Neural cell (in vitro differentiated cells): ENCODE data around the gene PRKG1. TPM values are rescaled to one million over a fixed set of nuclear protein-coding genes. Genes with fewer than 3 reads are reported as not detected.

Experiments
- H2AFZ ChIP-seq: fragments of 200-600, 300-800 bp; sonication (generic), shearing (Covaris generic); 2 replicates; pipeline ENCODE4 v1.6.0; 2014; ENCODE audit warnings: low read depth, mild to moderate bottlenecking, antibody characterized with exemption, low read length, moderate library complexity
- H3F3A ChIP-seq: fragments of 200-600 bp; shearing (Covaris generic); 2 replicates; pipeline ENCODE4 v1.6.1; 2016; ENCODE audit warnings: mild to moderate bottlenecking, moderate library complexity, mixed read lengths, antibody characterized with exemption, low read length; ENCODE audit not compliant: insufficient read depth, poor library complexity, severe bottlenecking
- H3K27ac ChIP-seq: fragments of 200-600, 300-800 bp; sonication (generic), shearing (Covaris generic); 2 replicates; pipeline ENCODE4 v1.5.1; 2014; ENCODE audit warnings: mild to moderate bottlenecking, low read length, moderate library complexity
- H3K27me3 ChIP-seq: fragments of 300-800, 200-600 bp; sonication (generic), shearing (Covaris generic); 2 replicates; pipeline ENCODE4 v1.6.0; 2014; ENCODE audit warnings: mild to moderate bottlenecking, low read depth, low read length, moderate library complexity; ENCODE audit not compliant: insufficient read depth
- H3K36me3 ChIP-seq: fragments of 300-800, 200-600 bp; sonication (generic), shearing (Covaris generic); 2 replicates; pipeline ENCODE4 v1.5.1; 2014; ENCODE audit warnings: mild to moderate bottlenecking, antibody characterized with exemption, low read length, moderate library complexity; ENCODE audit not compliant: insufficient read depth
- H3K4me2 ChIP-seq: fragments of 300-800, 200-600 bp; sonication (generic), shearing (Covaris generic); 2 replicates; pipeline ENCODE4 v1.6.0; 2014; ENCODE audit warnings: mild to moderate bottlenecking, low read length
- H3K4me3 ChIP-seq: fragments of 300-800, 200-600 bp; sonication (generic), shearing (Covaris generic); 2 replicates; pipeline ENCODE4 v1.5.1; 2014; ENCODE audit warnings: mild to moderate bottlenecking, low read length, moderate library complexity
- H3K79me2 ChIP-seq: fragments of 200-600 bp; shearing (Covaris generic); replicated peaks from 2 replicates; pipeline ENCODE4 v1.6.0; 2014; ENCODE audit warnings: mild to moderate bottlenecking, low read length, moderate library complexity; ENCODE audit not compliant: insufficient read depth
- H3K9ac ChIP-seq: fragments of 300-800, 200-600 bp; sonication (generic), shearing (Covaris generic); 2 replicates; pipeline ENCODE4 v1.6.1; 2016; ENCODE audit warnings: mild to moderate bottlenecking, low read length, mixed read lengths
- H3K9me2 ChIP-seq: fragments of 200-600 bp; shearing (Covaris generic); 2 replicates; pipeline ENCODE4 v1.6.1; 2016; ENCODE audit warnings: mild to moderate bottlenecking, low read length, mixed read lengths; ENCODE audit not compliant: insufficient read depth
- H3K9me3 ChIP-seq: fragments of 200-600, 300-800 bp; sonication (generic), shearing (Covaris generic); 2 replicates; pipeline ENCODE4 v1.6.1; 2016; ENCODE audit warnings: mild to moderate bottlenecking, mixed run types, low read length, moderate library complexity, mixed read lengths
- H4K20me1 ChIP-seq: fragments of 200-600 bp; shearing (Covaris generic); 2 replicates; pipeline ENCODE4 v1.6.1; 2016; ENCODE audit warnings: mild to moderate bottlenecking, mixed run types; ENCODE audit not compliant: insufficient read depth
- CTCF ChIP-seq: fragments of 450-650 bp; IDR thresholded peaks from 2 replicates; pipeline ENCODE4 v1.5.1; 2014; ENCODE audit warnings: antibody characterized with exemption, mild to moderate bottlenecking, moderate library complexity; ENCODE audit not compliant: poor library complexity, severe bottlenecking
- EP300 ChIP-seq: fragments of 450-650 bp; conservative IDR thresholded peaks from 2 replicates; pipeline ENCODE4 v1.6.1; 2014; ENCODE audit warnings: antibody characterized with exemption, mild to moderate bottlenecking, moderate library complexity; ENCODE audit not compliant: poor library complexity, severe bottlenecking
- EZH2 ChIP-seq: fragments of 200-600, 300-800 bp; shearing (Covaris generic), sonication (generic); IDR thresholded peaks from 2 replicates; pipeline ENCODE4 v1.6.1; 2014; ENCODE audit warnings: antibody characterized with exemption, low read length, borderline replicate concordance, mild to moderate bottlenecking; ENCODE audit not compliant: insufficient read depth, poor library complexity, severe bottlenecking
- MXI1 ChIP-seq: fragments of 450-650 bp; conservative IDR thresholded peaks from 2 replicates; pipeline ENCODE4 v1.6.1; 2014; ENCODE audit warnings: antibody characterized with exemption, mild to moderate bottlenecking; ENCODE audit not compliant: poor library complexity, severe bottlenecking
- POLR2AphosphoS5 ChIP-seq: IDR thresholded peaks from 2 replicates; pipeline ENCODE4 v1.6.1; 2012
- RAD21 ChIP-seq: fragments of 450-650 bp; conservative IDR thresholded peaks from 2 replicates; pipeline ENCODE4 v1.6.1; 2014; ENCODE audit warnings: antibody characterized with exemption, mild to moderate bottlenecking, moderate library complexity
- SMC3 ChIP-seq: fragments of 450-650 bp; conservative IDR thresholded peaks from 2 replicates; pipeline ENCODE4 v1.6.1; 2014; ENCODE audit warnings: antibody characterized with exemption, mild to moderate bottlenecking, moderate library complexity; ENCODE audit not compliant: poor library complexity
- TAF1 ChIP-seq: IDR thresholded peaks from 2 replicates; pipeline ENCODE4 v1.6.1; 2012; ENCODE audit warnings: low read depth
- polyA plus RNA-seq: library from polyadenylated mRNA; depleted of rRNA; stranded (reverse); fragments of >200 nt; gene quantifications from 2 replicates; pipeline ENCODE4 v1.2.3, GENCODE V29; 2014
- TF ChIP-seq, protein P1 (sequence below): IDR thresholded peaks from 2 replicates; pipeline ENCODE4 v1.6.1; 2012; ENCODE audit warnings: borderline replicate concordance

Gene PRKG1
- polyA plus RNA-seq, 1 donor from 2014 or later = 2.2 TPM

DNA sequence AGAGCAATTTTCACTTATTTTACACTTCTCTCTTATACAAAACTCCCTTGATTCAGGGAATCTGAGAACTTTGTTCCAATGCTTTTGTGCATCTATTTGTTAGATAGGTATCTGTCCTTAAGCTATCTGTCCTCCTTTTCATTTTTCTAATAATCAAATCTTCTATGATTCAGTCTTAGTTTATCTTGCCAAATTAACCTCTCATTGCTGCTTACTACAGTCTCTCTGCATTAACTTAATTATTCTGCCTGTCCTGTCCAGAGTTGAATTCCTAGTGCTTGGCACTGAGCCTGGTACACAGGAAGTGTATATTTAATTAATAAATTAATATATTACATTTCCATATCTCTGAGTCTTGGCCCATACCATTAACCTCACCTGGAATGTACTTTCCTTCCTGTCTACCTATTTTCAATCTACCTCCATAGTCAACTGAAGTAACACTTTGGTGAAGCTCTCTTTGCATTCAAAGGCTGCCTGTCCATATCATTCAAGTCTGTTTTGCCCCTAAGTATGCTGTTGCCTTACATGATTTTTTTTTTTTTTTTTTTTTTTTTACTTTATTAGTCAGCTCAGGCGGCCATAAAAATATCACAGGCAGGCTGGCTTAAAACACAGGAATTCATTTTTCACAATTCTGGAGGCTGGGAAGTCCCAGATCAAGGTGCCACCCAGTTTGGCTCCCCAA lies 691.1 kb downstream of the PRKG1 start:
- H3K27me3 ChIP-seq = no peaks in the 10 kb centered on the region
- no peak overlapping the region for H3K27ac ChIP-seq
- H3K9me2 ChIP-seq = no peaks in the 10 kb centered on the region
- H4K20me1 ChIP-seq = no peaks in the 10 kb centered on the region
- no peak overlapping the region for H3K4me2 ChIP-seq
- no peak overlapping the region for H3K9ac ChIP-seq
- no peak overlapping the region for H3K4me3 ChIP-seq
- no peak overlapping the region for H2AFZ ChIP-seq
- no peaks in the 10 kb centered on the region for H3K9me3 ChIP-seq
- no peaks in the 10 kb centered on the region for H3K79me2 ChIP-seq
- no peaks in the 10 kb centered on the region for H3K36me3 ChIP-seq
- no peaks in the 10 kb centered on the region for H3F3A ChIP-seq
- TF ChIP-seq SMC3 (no peak), MXI1 (no peak), POLR2AphosphoS5 (no peak), CTCF (no peak), EZH2 (no peak), EP300 (no peak), TAF1 (no peak), RAD21 (no peak)
- TF ChIP-seq, protein P1, sequence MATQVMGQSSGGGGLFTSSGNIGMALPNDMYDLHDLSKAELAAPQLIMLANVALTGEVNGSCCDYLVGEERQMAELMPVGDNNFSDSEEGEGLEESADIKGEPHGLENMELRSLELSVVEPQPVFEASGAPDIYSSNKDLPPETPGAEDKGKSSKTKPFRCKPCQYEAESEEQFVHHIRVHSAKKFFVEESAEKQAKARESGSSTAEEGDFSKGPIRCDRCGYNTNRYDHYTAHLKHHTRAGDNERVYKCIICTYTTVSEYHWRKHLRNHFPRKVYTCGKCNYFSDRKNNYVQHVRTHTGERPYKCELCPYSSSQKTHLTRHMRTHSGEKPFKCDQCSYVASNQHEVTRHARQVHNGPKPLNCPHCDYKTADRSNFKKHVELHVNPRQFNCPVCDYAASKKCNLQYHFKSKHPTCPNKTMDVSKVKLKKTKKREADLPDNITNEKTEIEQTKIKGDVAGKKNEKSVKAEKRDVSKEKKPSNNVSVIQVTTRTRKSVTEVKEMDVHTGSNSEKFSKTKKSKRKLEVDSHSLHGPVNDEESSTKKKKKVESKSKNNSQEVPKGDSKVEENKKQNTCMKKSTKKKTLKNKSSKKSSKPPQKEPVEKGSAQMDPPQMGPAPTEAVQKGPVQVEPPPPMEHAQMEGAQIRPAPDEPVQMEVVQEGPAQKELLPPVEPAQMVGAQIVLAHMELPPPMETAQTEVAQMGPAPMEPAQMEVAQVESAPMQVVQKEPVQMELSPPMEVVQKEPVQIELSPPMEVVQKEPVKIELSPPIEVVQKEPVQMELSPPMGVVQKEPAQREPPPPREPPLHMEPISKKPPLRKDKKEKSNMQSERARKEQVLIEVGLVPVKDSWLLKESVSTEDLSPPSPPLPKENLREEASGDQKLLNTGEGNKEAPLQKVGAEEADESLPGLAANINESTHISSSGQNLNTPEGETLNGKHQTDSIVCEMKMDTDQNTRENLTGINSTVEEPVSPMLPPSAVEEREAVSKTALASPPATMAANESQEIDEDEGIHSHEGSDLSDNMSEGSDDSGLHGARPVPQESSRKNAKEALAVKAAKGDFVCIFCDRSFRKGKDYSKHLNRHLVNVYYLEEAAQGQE = no peak

DNA sequence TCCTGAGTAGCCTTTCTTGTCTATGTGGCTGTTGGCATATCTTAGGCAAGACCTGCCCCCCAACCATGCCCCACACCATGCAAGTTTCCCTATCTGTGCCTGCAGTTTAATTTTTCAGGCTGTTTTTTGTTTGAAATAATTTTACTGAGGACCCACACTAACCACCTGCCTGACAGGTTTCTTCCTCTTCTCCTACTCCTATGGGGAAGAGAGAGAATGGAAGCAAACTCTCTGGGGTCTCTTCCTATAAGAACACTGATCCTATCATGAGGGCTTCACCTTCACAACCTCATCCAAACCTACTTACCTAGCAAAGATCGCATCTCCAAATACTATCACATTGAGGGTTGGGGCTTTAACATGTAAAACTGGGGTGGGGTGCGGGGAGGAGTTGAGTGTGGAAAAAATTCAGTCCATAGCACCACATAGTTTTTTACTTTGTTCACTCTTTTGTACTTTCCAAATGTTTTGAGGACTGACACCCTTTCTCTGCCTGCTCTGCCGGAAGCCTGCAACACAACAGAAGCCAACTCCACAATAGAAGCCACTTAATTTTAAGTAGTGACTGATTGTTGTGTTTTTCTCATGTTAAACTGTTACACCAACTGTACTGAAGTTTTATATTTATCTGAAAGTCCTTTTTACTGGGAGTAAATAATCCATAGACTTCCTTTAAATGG lies 692.3 kb downstream of the PRKG1 start:
- Histone ChIP-seq H3K9me2 (no peaks in the 10 kb centered on the region), H3K4me3 (no peak overlapping the region), H2AFZ (no peak overlapping the region), H3K9ac (no peak overlapping the region), H3K27me3 (no peaks in the 10 kb centered on the region), H4K20me1 (no peaks in the 10 kb centered on the region), H3K36me3 (no peaks in the 10 kb centered on the region), H3K79me2 (no peaks in the 10 kb centered on the region), H3K9me3 (no peaks in the 10 kb centered on the region), H3K27ac (no peak overlapping the region), H3F3A (no peaks in the 10 kb centered on the region), H3K4me2 (no peak overlapping the region)
- no peak for TF ChIP-seq RAD21
- no peak for TF ChIP-seq SMC3
